ENCODE measurements around the gene RAN. TPM values are rescaled to one million over a fixed set of nuclear protein-coding genes. Genes with fewer than 3 reads are reported as not detected.
A peak's percentile ranks its signal among the peaks of the same experiment; 100 is the strongest.

The RAN gene
- 100 to 1,000 TPM; 148 to 380 (median 255) TPM for polyA plus RNA-seq

- 2 to 5% (median 3%) methylated on average over 86 to 117 of the region's 118 CpGs for WGBS, 3 donors
- H3K27ac ChIP-seq (ENCODE audit: low read depth, low read length) = peak within 1 kb of the TSS; percentile 80
Measured at GRCh38 chr12:130871286-130872178, at the start of gene RAN. Gene RAN, plus strand, starts transcription at chr12:130872066. Its CDS starts 528 bp downstream, at chr12:130872594.

- no peak overlapping the region for H3K27ac ChIP-seq (ENCODE audit: low read depth, low read length)
- WGBS, 3 donors = 84 to 86% (median 84%) methylated on average over 6 of the region's 6 CpGs
Measured at GRCh38 chr12:130825771-130826150, 46.1 kb upstream of the RAN start.

- no peak overlapping the region for H3K27ac ChIP-seq (ENCODE audit: low read depth, low read length)
- WGBS, 3 donors = 63 to 68% (median 66%) methylated on average over 21 of the region's 21 CpGs
Measured at GRCh38 chr12:130826151-130826801, 45.6 kb upstream of the RAN start.

- H3K27ac ChIP-seq (ENCODE audit: low read depth, low read length) = no peak overlapping the region
- 56 to 89% (median 72%) methylated on average over 3 of the region's 3 CpGs for WGBS, 3 donors
Measured at GRCh38 chr12:130827432-130827831, 44.4 kb upstream of the RAN start.

- no peak overlapping the region for H3K27ac ChIP-seq (ENCODE audit: low read depth, low read length)
- WGBS, 3 donors = 92 to 96% (median 95%) methylated on average over 8 of the region's 8 CpGs
Measured at GRCh38 chr12:130828895-130829294, 43.0 kb upstream of the RAN start.

- H3K27ac ChIP-seq (ENCODE audit: low read depth, low read length) = no peak overlapping the region
- WGBS, 3 donors = 84 to 85% (median 85%) methylated on average over 17 of the region's 17 CpGs
Measured at GRCh38 chr12:130829391-130830245, 42.2 kb upstream of the RAN start.

GRCh38 chr12:130830246-130830551 lies 41.7 kb upstream of the RAN start:
- 74 to 92% (median 89%) methylated on average over 14 of the region's 14 CpGs for WGBS, 3 donors
- H3K27ac ChIP-seq (ENCODE audit: low read depth, low read length) = no peak overlapping the region

- WGBS, 3 donors = 68 to 97% (median 95%) methylated on average over 4 of the region's 4 CpGs
- no peak overlapping the region for H3K27ac ChIP-seq (ENCODE audit: low read depth, low read length)
Measured at GRCh38 chr12:130831246-130831645, 40.6 kb upstream of the RAN start.

GRCh38 chr12:130831876-130832405 lies 39.9 kb upstream of the RAN start:
- WGBS, 3 donors = 79 to 92% (median 90%) methylated on average over 5 of the region's 5 CpGs
- no peak overlapping the region for H3K27ac ChIP-seq (ENCODE audit: low read depth, low read length)

- WGBS, 3 donors = 61 to 82% (median 63%) methylated on average over 17 of the region's 17 CpGs
- H3K27ac ChIP-seq (ENCODE audit: low read depth, low read length) = no peak overlapping the region
Measured at GRCh38 chr12:130832561-130833209, 39.2 kb upstream of the RAN start.

GRCh38 chr12:130835011-130835410 lies 36.9 kb upstream of the RAN start:
- whole genome bisulfite sequencing, 3 donors = 60 to 80% (median 64%) methylated on average over 11 of the region's 11 CpGs
- H3K27ac ChIP-seq (ENCODE audit: low read depth, low read length) = no peak overlapping the region

- H3K27ac ChIP-seq (ENCODE audit: low read depth, low read length) = no peak overlapping the region
- 85 to 92% (median 89%) methylated on average over 6 of the region's 6 CpGs for WGBS, 3 donors
Measured at GRCh38 chr12:130835436-130835835, 36.4 kb upstream of the RAN start.

GRCh38 chr12:130838284-130838950 lies 33.4 kb upstream of the RAN start:
- 4 to 9% (median 6%) methylated on average over 31 to 38 of the region's 38 CpGs for WGBS, 3 donors
- no peak overlapping the region for H3K27ac ChIP-seq (ENCODE audit: low read depth, low read length)

- no peak within 1 kb of the TSS for H3K27ac ChIP-seq (ENCODE audit: low read depth, low read length)
- WGBS, 3 donors = 1% methylated on average over 65 to 79 of the region's 79 CpGs
Measured at GRCh38 chr12:130838951-130839769, 32.7 kb upstream of the RAN start, which contains the start of gene STX2. Gene STX2, minus strand, starts transcription at chr12:130839250. Its CDS starts 151 bp downstream, at chr12:130839099.

- WGBS, 3 donors = 43 to 70% (median 67%) methylated on average over 11 of the region's 11 CpGs
- no peak overlapping the region for H3K27ac ChIP-seq (ENCODE audit: low read depth, low read length)
Measured at GRCh38 chr12:130839770-130840404, 32.0 kb upstream of the RAN start.

- H3K27ac ChIP-seq (ENCODE audit: low read depth, low read length) = no peak overlapping the region
Measured at GRCh38 chr12:130846369-130846768, 25.5 kb upstream of the RAN start.
